Naive thymus-derived CD4-positive, alpha-beta T cell (primary cell): Measurements from ENCODE around the gene CES1. TPM values are rescaled to one million over a fixed set of nuclear protein-coding genes. Genes with fewer than 3 reads are reported as not detected.

ENCODE experiments used
- ATAC-seq: fragments of 150-1000 bp; cut with Tn5 transposase; 2 replicates; pipeline ENCODE4 v1.10.0; 2021; ENCODE audit warnings: mild to moderate bottlenecking, moderate library complexity
- CTCF ChIA-PET: fragments of 350-600 bp; sonication (Branson Sonifier 250); formaldehyde crosslinking; loops from one replicate; lab custom pipeline; 2021; ENCODE audit warnings: antibody characterized with exemption; lab: Charles Lee
- POLR2A ChIA-PET: fragments of 350-600 bp; sonication (Branson Sonifier 250); formaldehyde crosslinking; loops from one replicate; lab custom pipeline; 2021; ENCODE audit warnings: antibody characterized with exemption, inconsistent platforms; lab: Charles Lee
- DNase-seq, 9 donors: peaks; one replicate each; pipeline versions ENCODE4 v3.0.0 to v3.0.0-alpha.2; 2020 to 2022; ENCODE audit warnings: mixed read lengths in 1 of 9
- H3K27ac ChIP-seq: one replicate; pipeline ENCODE4 v1.7.0; 2013; ENCODE audit warnings: mild to moderate bottlenecking, low read depth, low read length, moderate library complexity
- H3K27me3 ChIP-seq, 2 donors: one replicate each; pipeline ENCODE4 v1.7.0; 2013; ENCODE audit warnings: low read length in 2 of 2, mild to moderate bottlenecking in 2 of 2, moderate library complexity in 2 of 2; ENCODE audit not compliant: control insufficient read depth in 2 of 2, insufficient read depth in 2 of 2
- H3K36me3 ChIP-seq, 3 experiments: 1 replicate in 2 of 3; 2 replicates in 1 of 3; pipeline ENCODE4 v1.7.0; 2013; ENCODE audit warnings: low read length in 3 of 3, mild to moderate bottlenecking in 3 of 3, moderate library complexity in 1 of 3; ENCODE audit not compliant: insufficient read depth in 3 of 3, control insufficient read depth in 2 of 3
- H3K4me1 ChIP-seq, 2 donors: one replicate each; pipeline ENCODE4 v1.7.0; 2013; ENCODE audit warnings: low read length in 2 of 2, mild to moderate bottlenecking in 2 of 2, moderate library complexity in 1 of 2; ENCODE audit not compliant: control insufficient read depth in 2 of 2, insufficient read depth in 2 of 2
- H3K4me3 ChIP-seq: 2 replicates; pipeline ENCODE4 v1.7.0; 2013; ENCODE audit warnings: mild to moderate bottlenecking, low read length
- H3K9me3 ChIP-seq, 3 experiments: 1 replicate in 2 of 3; 2 replicates in 1 of 3; pipeline ENCODE4 v1.7.0; 2013; ENCODE audit warnings: low read length in 3 of 3; ENCODE audit not compliant: control insufficient read depth in 2 of 3
- H3K27ac Mint-ChIP-seq, 9 donors: one replicate each; pipeline ENCODE4 v1.8.0; 2020 to 2022; ENCODE audit warnings: mixed read lengths in 9 of 9, mild to moderate bottlenecking in 8 of 9, moderate library complexity in 5 of 9, inconsistent platforms in 2 of 9
- H3K27me3 Mint-ChIP-seq, 5 donors: one replicate each; pipeline ENCODE4 v1.8.0; 2021 to 2022; ENCODE audit warnings: mixed read lengths in 5 of 5, mild to moderate bottlenecking in 1 of 5
- H3K36me3 Mint-ChIP-seq, 5 donors: one replicate each; pipeline ENCODE4 v1.8.0; 2020 to 2022; ENCODE audit warnings: mixed read lengths in 5 of 5, mild to moderate bottlenecking in 3 of 5, inconsistent platforms in 1 of 5
- H3K4me1 Mint-ChIP-seq, 7 donors: one replicate each; pipeline ENCODE4 v1.8.0; 2020 to 2022; ENCODE audit warnings: mixed read lengths in 7 of 7, mild to moderate bottlenecking in 3 of 7, inconsistent platforms in 1 of 7
- H3K4me3 Mint-ChIP-seq, 10 donors: one replicate each; pipeline ENCODE4 v1.8.0; 2020 to 2022; ENCODE audit warnings: mild to moderate bottlenecking in 10 of 10, mixed read lengths in 10 of 10, moderate library complexity in 6 of 10, inconsistent platforms in 2 of 10
- H3K9me3 Mint-ChIP-seq, 11 donors: one replicate each; pipeline ENCODE4 v1.8.0; 2020 to 2022; ENCODE audit warnings: mixed read lengths in 11 of 11, mild to moderate bottlenecking in 4 of 11, inconsistent platforms in 1 of 11, moderate library complexity in 1 of 11
- intact Hi-C, 2 donors: fragments of 100-400 bp; cut with micrococcal nuclease; formaldehyde crosslinking; loops; one replicate each; pipeline ENCODE4 v1.15.1; 2023
- polyA plus RNA-seq, 2 donors: library from polyadenylated mRNA; unstranded; fragments of 300-500 nt; fragmentation: Illumina TruSeq; gene quantifications; one replicate each; pipeline ENCODE4 v1.2.3, GENCODE V29; 2021
- total RNA-seq, 6 experiments: library from RNA in 5 of 6; stranded (reverse) in 5 of 6; gene quantifications; 1 replicate in 5 of 6; 2 replicates in 1 of 6; pipeline ENCODE4 v1.2.3 and lab custom pipeline; 2021 to 2026

The CES1 gene
- 10 to 100 TPM in 1 of 5 experiments, 1 to 10 TPM in 1, under 1 TPM in 2, not detected in 1; 0.32 to 11.6 (median 1.1) TPM for total RNA-seq
- not detected for polyA plus RNA-seq
- total RNA-seq (lab: John Stamatoyannopoulos, UW): not detected

DNA sequence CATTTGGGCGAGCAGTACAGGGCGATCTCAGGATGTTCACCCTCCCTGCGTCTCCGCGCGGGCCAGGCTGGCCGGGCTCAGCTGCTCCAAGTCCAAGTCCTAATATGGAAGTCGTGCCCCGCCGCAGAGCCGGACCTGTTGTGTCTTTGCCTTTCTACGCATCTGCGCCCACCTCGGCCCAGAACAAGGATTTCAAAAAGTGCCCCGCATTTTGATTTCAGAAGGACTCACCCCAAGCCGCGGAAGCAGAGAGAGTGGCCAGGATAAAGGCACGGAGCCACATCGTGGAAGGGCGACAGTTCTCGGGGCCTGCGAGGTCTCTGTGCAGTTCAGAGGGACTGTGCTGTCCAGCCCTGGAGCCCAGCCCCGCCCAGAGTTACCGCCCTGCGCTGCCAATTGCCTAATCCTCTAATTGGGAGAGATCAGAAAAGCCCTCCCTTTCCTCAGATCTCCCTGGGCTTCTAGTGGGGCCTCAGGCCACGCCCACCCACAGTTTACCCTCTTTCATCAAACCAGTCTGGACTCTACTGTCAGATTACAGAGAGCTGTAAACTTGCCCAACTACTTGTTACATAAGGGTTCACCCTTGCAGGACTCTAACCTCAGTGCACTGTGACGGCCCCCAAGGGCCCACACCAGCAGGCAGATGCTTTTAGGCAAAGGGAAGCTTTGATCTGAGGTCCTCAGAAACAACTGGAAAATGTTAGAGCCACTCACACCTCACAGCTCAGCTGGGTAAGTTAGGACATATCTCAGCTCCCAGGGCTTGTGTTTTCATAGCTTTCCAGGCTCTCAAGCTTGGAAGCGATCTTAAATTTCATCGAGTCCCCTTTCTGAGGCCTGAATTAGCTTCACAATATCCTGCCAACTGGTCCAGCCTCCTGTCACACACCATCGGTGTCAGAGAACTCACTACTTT is at the start of gene CES1:
TSS of gene CES1 (minus strand) at position 324 of the 919 bp plus-strand sequence. CDS start at position 283, 41 bp downstream.
- DNase-seq (no peak), ATAC-seq (peak; percentile 28)
- Histone ChIP-seq H3K4me1 (no peaks in the 10 kb centered on the region), H3K4me3 (no peak within 1 kb of the TSS), H3K9me3 (no peaks in the 10 kb centered on the region), H3K27ac (no peak within 1 kb of the TSS), H3K36me3 (no peaks in the 10 kb centered on the region), H3K27me3 (no peaks in the 10 kb centered on the region)
- ChIA-PET POLR2A (no interaction called here), CTCF (no interaction called here)
- Mint-ChIP-seq H3K36me3 (no peaks in the 10 kb centered on the region), H3K27me3 (peaks cover 0 to 23% (median 12%) of the 10 kb centered on the region in 5 donors), H3K4me3 (no peak within 1 kb of the TSS), H3K4me1 (peaks cover 0 to 7% (median 0%) of the 10 kb centered on the region in 7 donors), H3K9me3 (peaks cover 0 to 1% (median 0%) of the 10 kb centered on the region in 11 donors), H3K27ac (peak within 1 kb of the TSS in 1 of 9 donors; percentile 28)
- intact Hi-C loops: no loop called here

DNA sequence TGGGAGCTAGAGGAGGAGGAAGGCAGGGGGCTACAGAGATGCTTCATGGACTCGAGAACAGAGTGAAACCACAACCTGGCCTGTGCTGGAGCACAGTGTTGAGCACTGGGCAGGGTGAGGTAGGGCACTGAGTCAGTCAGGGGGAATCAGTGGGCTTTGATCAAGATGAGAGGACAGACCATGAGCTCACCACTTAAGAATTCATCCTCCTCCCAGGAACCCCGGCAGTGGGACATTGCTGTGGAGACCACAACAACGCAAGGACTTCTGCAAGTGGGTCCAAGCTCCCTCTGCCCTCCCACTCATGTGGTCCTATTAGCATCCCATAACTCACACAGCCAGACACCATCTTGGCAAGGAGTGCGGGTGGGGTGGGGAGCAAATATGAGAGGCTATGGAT is 44.0 kb upstream of the CES1 start:
- H3K36me3 ChIP-seq: no peaks in the 10 kb centered on the region
- DNase-seq: no peak
- Mint-ChIP-seq H3K4me3 (no peak overlapping the region), H3K9me3 (peaks cover 0 to 5% (median 0%) of the 10 kb centered on the region in 11 donors), H3K27me3 (peaks cover 0 to 26% (median 7%) of the 10 kb centered on the region in 5 donors), H3K4me1 (no peaks in the 10 kb centered on the region), H3K36me3 (no peaks in the 10 kb centered on the region), H3K27ac (no peak overlapping the region)
- intact Hi-C loops: no loop called here
- no peaks in the 10 kb centered on the region for H3K9me3 ChIP-seq
- ChIA-PET CTCF (no interaction called here), POLR2A (no interaction called here)
- ATAC-seq: no peak
- H3K4me3 ChIP-seq: no peak overlapping the region
- H3K27ac ChIP-seq: no peak overlapping the region
- H3K4me1 ChIP-seq: no peaks in the 10 kb centered on the region
- H3K27me3 ChIP-seq: no peaks in the 10 kb centered on the region

DNA sequence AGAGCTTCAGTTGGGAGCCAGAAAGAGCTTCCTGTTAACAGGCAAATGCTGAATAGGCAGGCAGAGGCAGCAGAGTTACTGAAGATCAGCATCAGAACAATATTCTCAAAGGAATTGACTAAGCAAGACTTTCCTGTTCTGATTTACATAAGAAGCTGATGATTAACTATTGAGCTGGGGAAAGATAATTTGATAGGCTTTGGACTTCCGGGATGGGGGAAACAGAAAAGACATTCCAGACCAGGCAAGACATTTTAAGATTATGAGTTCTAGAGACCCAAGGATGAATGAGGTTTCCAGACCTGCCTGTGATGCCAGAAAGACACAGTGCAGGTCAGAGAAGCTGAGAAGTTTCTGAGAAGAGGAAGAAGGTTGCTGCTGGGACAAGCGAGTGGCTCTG is 42.4 kb upstream of the CES1 start, which contains the start of gene CES5A:
TSS of gene CES5A (minus strand) at position 101 of the 400 bp plus-strand sequence. CDS start 152 bp downstream, outside the sequence.
- DNase-seq (no peak), ATAC-seq (no peak)
- Histone ChIP-seq H3K27me3 (no peaks in the 10 kb centered on the region), H3K4me3 (no peak within 1 kb of the TSS), H3K4me1 (no peaks in the 10 kb centered on the region), H3K27ac (no peak within 1 kb of the TSS), H3K9me3 (no peaks in the 10 kb centered on the region), H3K36me3 (no peaks in the 10 kb centered on the region)
- CTCF ChIA-PET: no interaction called here
- POLR2A ChIA-PET: no interaction called here
- Mint-ChIP-seq H3K27ac (no peak within 1 kb of the TSS), H3K36me3 (no peaks in the 10 kb centered on the region), H3K27me3 (peaks cover 0 to 20% (median 8%) of the 10 kb centered on the region in 5 donors), H3K4me1 (no peaks in the 10 kb centered on the region), H3K4me3 (no peak within 1 kb of the TSS), H3K9me3 (peaks cover 0 to 5% (median 0%) of the 10 kb centered on the region in 11 donors)
- intact Hi-C loops: no loop called here

DNA sequence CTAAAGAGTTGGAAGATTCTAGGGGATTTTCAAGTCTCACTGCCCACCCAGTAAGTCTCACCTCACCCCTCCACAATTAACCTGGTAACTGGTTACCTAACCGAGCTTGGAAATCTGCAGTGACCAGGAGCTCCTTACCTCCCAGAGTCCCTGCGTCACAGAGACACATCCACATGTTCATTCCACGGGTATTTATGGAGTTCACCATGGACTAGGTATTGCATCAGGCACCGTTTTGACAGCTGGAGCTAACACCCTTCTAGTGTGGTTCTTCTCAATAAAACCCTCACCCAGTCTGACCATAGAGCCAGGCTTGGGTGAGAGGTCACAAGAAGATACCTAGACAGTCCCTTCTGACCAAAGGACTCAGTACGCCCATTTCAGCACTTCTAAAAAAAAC is 40.2 kb upstream of the CES1 start:
- H3K27me3 Mint-ChIP-seq: peaks cover 0 to 29% (median 12%) of the 10 kb centered on the region in 5 donors
- CTCF ChIA-PET: no interaction called here
- no peak overlapping the region for H3K27ac Mint-ChIP-seq

DNA sequence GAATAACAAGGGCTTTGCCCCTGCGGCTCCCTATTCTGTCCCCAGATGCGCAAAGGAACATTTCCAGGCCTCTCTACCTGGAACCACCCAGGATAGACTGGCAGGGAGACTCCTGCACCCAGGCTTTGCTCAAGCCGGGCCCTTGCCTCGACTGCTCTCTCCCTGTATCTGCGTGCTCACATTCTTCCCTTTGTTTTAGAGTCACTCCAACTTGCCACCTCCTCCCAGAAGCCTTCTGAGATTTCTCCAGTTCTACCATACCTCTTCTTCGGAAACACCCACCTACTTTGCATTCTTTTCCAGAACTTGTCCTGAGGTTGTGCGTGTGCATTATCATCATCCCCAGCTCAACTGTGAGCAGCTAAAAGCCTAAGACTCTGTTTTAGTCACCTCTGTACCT is 39.2 kb upstream of the CES1 start:
- no peak overlapping the region for H3K4me3 ChIP-seq
- intact Hi-C loops: no loop called here
- Mint-ChIP-seq H3K4me1 (no peaks in the 10 kb centered on the region), H3K9me3 (peaks cover 0 to 1% (median 0%) of the 10 kb centered on the region in 11 donors), H3K27ac (no peak overlapping the region), H3K36me3 (no peaks in the 10 kb centered on the region), H3K4me3 (no peak overlapping the region), H3K27me3 (peaks cover 0 to 30% (median 15%) of the 10 kb centered on the region in 5 donors)
- DNase-seq (no peak), ATAC-seq (no peak)
- no peaks in the 10 kb centered on the region for H3K4me1 ChIP-seq
- no peaks in the 10 kb centered on the region for H3K9me3 ChIP-seq
- ChIA-PET CTCF (no interaction called here), POLR2A (no interaction called here)
- H3K27ac ChIP-seq: no peak overlapping the region
- no peaks in the 10 kb centered on the region for H3K36me3 ChIP-seq
- H3K27me3 ChIP-seq: no peaks in the 10 kb centered on the region

More for the DNA sequence above, 40.2 kb upstream of the CES1 start:
- peaks cover 0 to 1% (median 0%) of the 10 kb centered on the region in 11 donors for H3K9me3 Mint-ChIP-seq
- no peaks in the 10 kb centered on the region for H3K4me1 ChIP-seq
- no peak overlapping the region for H3K4me3 Mint-ChIP-seq
- DNase-seq (no peak), ATAC-seq (no peak)
- intact Hi-C loops: no loop called here
- no peaks in the 10 kb centered on the region for H3K9me3 ChIP-seq
- no peaks in the 10 kb centered on the region for H3K4me1 Mint-ChIP-seq
- H3K4me3 ChIP-seq: no peak overlapping the region
- no peaks in the 10 kb centered on the region for H3K36me3 Mint-ChIP-seq
- H3K27ac ChIP-seq: no peak overlapping the region
- no peaks in the 10 kb centered on the region for H3K36me3 ChIP-seq
- POLR2A ChIA-PET: no interaction called here
- H3K27me3 ChIP-seq: no peaks in the 10 kb centered on the region

DNA sequence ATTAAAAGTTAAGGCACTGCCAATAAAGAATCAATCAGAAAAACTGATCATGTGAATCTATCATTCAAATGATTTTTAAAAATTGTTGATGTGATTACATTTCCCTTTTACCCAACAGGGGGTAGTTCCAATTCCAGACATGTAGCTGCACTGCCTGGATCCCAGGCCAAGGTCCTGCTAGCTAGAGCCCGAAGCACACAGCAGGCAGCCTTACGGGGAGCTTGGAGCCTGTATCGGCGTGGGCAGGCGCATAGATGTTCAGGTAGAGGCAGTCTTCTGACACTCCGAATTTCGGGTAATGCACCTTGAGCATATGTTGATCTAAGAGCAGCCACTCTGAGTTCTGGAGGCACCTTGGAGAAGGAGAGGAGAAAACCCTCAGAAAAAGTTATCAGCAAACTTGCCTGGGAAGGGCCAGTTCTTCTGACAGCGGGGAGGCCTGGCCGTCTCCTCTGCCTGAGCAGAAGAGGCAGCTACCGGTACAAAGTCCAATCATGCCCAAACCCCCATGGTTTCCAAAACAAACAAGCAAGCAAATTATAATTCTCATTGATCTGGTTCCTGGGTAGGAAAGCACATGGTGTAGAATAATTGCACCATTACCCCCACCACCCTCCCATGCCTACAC is 38.6 kb upstream of the CES1 start:
- Mint-ChIP-seq H3K27ac (no peak overlapping the region), H3K36me3 (no peaks in the 10 kb centered on the region), H3K9me3 (peaks cover 0 to 1% (median 0%) of the 10 kb centered on the region in 11 donors), H3K27me3 (peaks cover 0 to 30% (median 15%) of the 10 kb centered on the region in 5 donors), H3K4me1 (no peaks in the 10 kb centered on the region), H3K4me3 (no peak overlapping the region)
- Histone ChIP-seq H3K27ac (no peak overlapping the region), H3K36me3 (no peaks in the 10 kb centered on the region), H3K9me3 (no peaks in the 10 kb centered on the region), H3K4me1 (no peaks in the 10 kb centered on the region), H3K27me3 (no peaks in the 10 kb centered on the region), H3K4me3 (no peak overlapping the region)
- ChIA-PET CTCF (no interaction called here), POLR2A (no interaction called here)
- intact Hi-C loops: no loop called here
- DNase-seq: no peak
- ATAC-seq: no peak
